ENCODE measurements around the gene GTF3A. TPM values are rescaled to one million over a fixed set of nuclear protein-coding genes. Genes with fewer than 3 reads are reported as not detected.

The GTF3A gene
- polyA plus RNA-seq, 1 donor: 96.5 TPM

Other genes starting within 250 kb of the GTF3A start
- 844 TPM for gene RPL21, start 173.1 kb upstream of the GTF3A start, polyA plus RNA-seq (ENCODE audit: insufficient read length)
- gene RASL11A, start 153.8 kb upstream of the GTF3A start, polyA plus RNA-seq (ENCODE audit: insufficient read length): 26.3 TPM
- gene MTIF3, start 25.9 kb downstream of the GTF3A start, polyA plus RNA-seq (ENCODE audit: insufficient read length): 91.3 TPM
- 13.4 TPM for gene LNX2, start 195.9 kb downstream of the GTF3A start, polyA plus RNA-seq (ENCODE audit: insufficient read length)
- 125 TPM for gene POLR1D, start 197.3 kb downstream of the GTF3A start, polyA plus RNA-seq (ENCODE audit: insufficient read length)